ENCODE results near the gene RAP2A. TPM values are rescaled to one million over a fixed set of nuclear protein-coding genes. Genes with fewer than 3 reads are reported as not detected.

The RAP2A gene
- total RNA-seq, 2 donors from 2014 or later, result 4.3 to 7.3 TPM

GRCh38 chr13:97414392-97414791 lies 19.6 kb upstream of the RAP2A start:
- ATAC-seq (no peak), DNase-seq (no peak)
- Histone ChIP-seq H3K27me3 (no peaks in the 10 kb centered on the region), H3K9me3 (no peaks in the 10 kb centered on the region), H3K4me1 (no peaks in the 10 kb centered on the region), H3K36me3 (replicated peaks in 1 of 2; ENCODE audit: insufficient read depth in 1 of 2, low read depth in 2 of 2) (no peaks in the 10 kb centered on the region), H3K27ac (no peak overlapping the region), H3K4me3 (no peak overlapping the region)
- no peak for TF ChIP-seq POLR2A (IDR thresholded peaks at IDR 0.05)
- TF ChIP-seq, protein P1, sequence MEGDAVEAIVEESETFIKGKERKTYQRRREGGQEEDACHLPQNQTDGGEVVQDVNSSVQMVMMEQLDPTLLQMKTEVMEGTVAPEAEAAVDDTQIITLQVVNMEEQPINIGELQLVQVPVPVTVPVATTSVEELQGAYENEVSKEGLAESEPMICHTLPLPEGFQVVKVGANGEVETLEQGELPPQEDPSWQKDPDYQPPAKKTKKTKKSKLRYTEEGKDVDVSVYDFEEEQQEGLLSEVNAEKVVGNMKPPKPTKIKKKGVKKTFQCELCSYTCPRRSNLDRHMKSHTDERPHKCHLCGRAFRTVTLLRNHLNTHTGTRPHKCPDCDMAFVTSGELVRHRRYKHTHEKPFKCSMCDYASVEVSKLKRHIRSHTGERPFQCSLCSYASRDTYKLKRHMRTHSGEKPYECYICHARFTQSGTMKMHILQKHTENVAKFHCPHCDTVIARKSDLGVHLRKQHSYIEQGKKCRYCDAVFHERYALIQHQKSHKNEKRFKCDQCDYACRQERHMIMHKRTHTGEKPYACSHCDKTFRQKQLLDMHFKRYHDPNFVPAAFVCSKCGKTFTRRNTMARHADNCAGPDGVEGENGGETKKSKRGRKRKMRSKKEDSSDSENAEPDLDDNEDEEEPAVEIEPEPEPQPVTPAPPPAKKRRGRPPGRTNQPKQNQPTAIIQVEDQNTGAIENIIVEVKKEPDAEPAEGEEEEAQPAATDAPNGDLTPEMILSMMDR (IDR thresholded peaks at IDR 0.05), result no peak
- whole genome bisulfite sequencing, 2 donors, result 46 to 49% methylated on average over 4 of the region's 4 CpGs
- intact Hi-C loops (cut with DNase I), result no loop called here

DNA sequence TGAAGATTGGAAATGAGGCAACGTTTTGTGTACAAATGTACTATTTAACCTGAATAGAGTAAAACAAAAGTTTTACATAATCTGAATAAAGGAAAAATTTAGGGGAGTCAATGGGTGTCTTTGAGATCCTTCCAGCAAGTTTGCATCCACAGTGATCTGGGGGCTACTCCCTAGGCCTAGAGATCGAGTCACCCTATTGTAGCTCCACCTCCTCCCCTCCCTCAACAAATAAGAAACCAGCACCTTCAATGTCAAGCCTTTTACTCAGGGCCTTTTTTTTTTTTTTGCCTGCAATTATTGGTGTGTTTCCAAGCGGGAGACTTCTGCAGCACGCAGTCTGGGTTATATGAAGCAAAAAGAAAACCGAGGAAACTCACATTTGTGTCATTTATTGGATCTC lies 16.3 kb upstream of the RAP2A start:
- no peak for DNase-seq

DNA sequence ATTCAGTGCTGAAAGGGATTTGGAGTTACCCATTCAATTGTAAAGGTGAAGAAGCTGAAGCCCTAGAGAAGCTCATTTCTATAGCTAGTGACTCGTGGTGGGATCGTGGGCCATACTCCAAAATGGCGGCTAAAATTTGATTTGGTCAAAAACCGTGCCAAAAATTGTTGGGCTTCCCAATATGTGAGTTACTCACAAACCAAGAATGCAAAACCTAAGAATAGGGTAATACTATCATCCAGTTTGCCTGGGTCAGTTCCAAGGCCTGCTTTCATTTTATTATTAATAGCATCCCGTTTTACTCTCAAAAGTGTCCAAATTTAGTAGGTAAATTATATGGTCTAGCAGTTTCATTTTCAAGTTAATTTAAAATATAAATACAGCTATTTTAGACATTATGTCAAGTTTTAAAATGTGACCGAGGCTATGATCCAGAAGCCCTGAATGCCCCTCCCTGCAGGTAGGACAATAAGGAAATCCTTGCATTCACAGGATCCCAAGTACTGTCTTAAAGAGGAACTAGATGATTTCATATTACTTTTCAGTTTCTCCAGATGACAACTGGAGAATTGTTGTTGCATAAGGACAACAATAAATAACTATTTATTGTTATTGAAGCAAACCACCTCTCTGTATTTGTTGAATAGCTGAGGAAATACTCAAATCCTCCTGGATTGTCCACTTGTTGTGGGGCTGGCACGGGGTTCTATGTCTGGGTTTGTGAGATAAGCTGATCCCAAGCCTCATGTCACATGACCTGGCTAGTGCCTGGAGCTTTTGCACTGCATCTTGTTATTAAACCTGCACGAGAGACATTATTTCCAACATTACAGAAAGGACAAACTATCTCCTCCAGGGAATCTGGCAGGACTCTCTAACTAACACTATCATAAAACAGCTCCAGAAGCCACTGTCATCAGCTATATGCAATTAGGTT lies 11.6 kb upstream of the RAP2A start:
- Histone ChIP-seq H3K27me3 (no peaks in the 10 kb centered on the region), H3K27ac (no peak overlapping the region), H3K9me3 (no peaks in the 10 kb centered on the region), H3K36me3 (replicated peaks in 1 of 2; ENCODE audit: insufficient read depth in 1 of 2, low read depth in 2 of 2) (no peaks in the 10 kb centered on the region), H3K4me1 (peaks cover 5% of the 10 kb centered on the region), H3K4me3 (no peak overlapping the region)
- DNase-seq (no peak), ATAC-seq (no peak)
- intact Hi-C loops (cut with DNase I), result no loop called here
- no peak for TF ChIP-seq POLR2A (IDR thresholded peaks at IDR 0.05)
- TF ChIP-seq, protein P1 (IDR thresholded peaks at IDR 0.05), result no peak
- 83 to 88% methylated on average over 8 of the region's 8 CpGs for WGBS, 2 donors

More for the DNA sequence above, 16.3 kb upstream of the RAP2A start:
- intact Hi-C loops (cut with DNase I), result no loop called here
- no peaks in the 10 kb centered on the region for H3K4me1 ChIP-seq
- H3K4me3 ChIP-seq, result no peak overlapping the region
- no peaks in the 10 kb centered on the region for H3K9me3 ChIP-seq
- no peak overlapping the region for H3K27ac ChIP-seq
- no peak for ATAC-seq
- no peaks in the 10 kb centered on the region for H3K27me3 ChIP-seq
- 43 to 49% methylated on average over 5 of the region's 5 CpGs for WGBS, 2 donors
- H3K36me3 ChIP-seq (replicated peaks in 1 of 2; ENCODE audit: insufficient read depth in 1 of 2, low read depth in 2 of 2), result no peaks in the 10 kb centered on the region
- TF ChIP-seq POLR2A (IDR thresholded peaks at IDR 0.05), result no peak
- TF ChIP-seq, protein P1 (IDR thresholded peaks at IDR 0.05), result no peak

GRCh38 chr13:97423300-97424045 lies 10.5 kb upstream of the RAP2A start:
- Histone ChIP-seq H3K4me1 (peaks cover 5% of the 10 kb centered on the region), H3K27me3 (no peaks in the 10 kb centered on the region), H3K36me3 (replicated peaks in 1 of 2; ENCODE audit: insufficient read depth in 1 of 2, low read depth in 2 of 2) (no peaks in the 10 kb centered on the region), H3K4me3 (no peak overlapping the region), H3K9me3 (no peaks in the 10 kb centered on the region), H3K27ac (no peak overlapping the region)
- no peak for TF ChIP-seq POLR2A (IDR thresholded peaks at IDR 0.05)
- TF ChIP-seq, protein P1 (IDR thresholded peaks at IDR 0.05), result no peak
- DNase-seq (peak in 3 of 4 donors; percentile 9 to 32 (median 13)), ATAC-seq (peak; percentile 45)
- intact Hi-C loops (cut with DNase I), result no loop called here
- 68 to 74% methylated on average over 8 of the region's 8 CpGs for WGBS, 2 donors

Data from body of pancreas (tissue), 4 donors.